Measurements from ENCODE around the gene TRIM8. TPM values are rescaled to one million over a fixed set of nuclear protein-coding genes. Genes with fewer than 3 reads are reported as not detected.

TRIM8 gene
- total RNA-seq (35.2 TPM), polyA plus RNA-seq (ENCODE audit: insufficient read depth in 1 of 8, insufficient read length in 8 of 8, low replicate concordance in 1 of 8) (10 to 100 TPM; 71.1 to 96.6 (median 80.3) TPM)
- long read RNA-seq, donor 1, full-length matches to known transcripts, result 6 of 6 reads
- long read RNA-seq, donor 1, partial matches to known transcripts, result 0 of 6 reads
- long read RNA-seq, donor 1, other reads (novel, unspliced or antisense), result 0 of 6 reads
- long read RNA-seq, donor 2, full-length matches to known transcripts, result 2 of 2 reads
- long read RNA-seq, donor 2, partial matches to known transcripts, result 0 of 2 reads
- long read RNA-seq, donor 2, other reads (novel, unspliced or antisense), result 0 of 2 reads
- long read RNA-seq, donor 3, full-length matches to known transcripts, result 22 of 22 reads
- long read RNA-seq, donor 3, partial matches to known transcripts, result 0 of 22 reads
- long read RNA-seq, donor 3, other reads (novel, unspliced or antisense), result 0 of 22 reads
- long read RNA-seq, donor 4, full-length matches to known transcripts, result 15 of 40 reads
- long read RNA-seq, donor 4, partial matches to known transcripts, result 25 of 40 reads
- long read RNA-seq, donor 4, other reads (novel, unspliced or antisense), result 0 of 40 reads
- long read RNA-seq, donor 5, full-length matches to known transcripts, result 28 of 28 reads
- long read RNA-seq, donor 5, partial matches to known transcripts, result 0 of 28 reads
- long read RNA-seq, donor 5, other reads (novel, unspliced or antisense), result 0 of 28 reads
- long read RNA-seq, donor 6, full-length matches to known transcripts, result 24 of 24 reads
- long read RNA-seq, donor 6, partial matches to known transcripts, result 0 of 24 reads
- long read RNA-seq, donor 6, other reads (novel, unspliced or antisense), result 0 of 24 reads
- long read RNA-seq, donor 7, full-length matches to known transcripts, result 13 of 13 reads
- long read RNA-seq, donor 7, partial matches to known transcripts, result 0 of 13 reads
- long read RNA-seq, donor 7, other reads (novel, unspliced or antisense), result 0 of 13 reads
- long read RNA-seq, donor 8, full-length matches to known transcripts, result 3 of 3 reads
- long read RNA-seq, donor 8, partial matches to known transcripts, result 0 of 3 reads
- long read RNA-seq, donor 8, other reads (novel, unspliced or antisense), result 0 of 3 reads
- long read RNA-seq, donor 9, full-length matches to known transcripts, result 12 of 12 reads
- long read RNA-seq, donor 9, partial matches to known transcripts, result 0 of 12 reads
- long read RNA-seq, donor 9, other reads (novel, unspliced or antisense), result 0 of 12 reads
- long read RNA-seq, donor 10, full-length matches to known transcripts, result 10 of 10 reads
- long read RNA-seq, donor 10, partial matches to known transcripts, result 0 of 10 reads
- long read RNA-seq, donor 10, other reads (novel, unspliced or antisense), result 0 of 10 reads
- long read RNA-seq, donor 11, full-length matches to known transcripts, result 8 of 8 reads
- long read RNA-seq, donor 11, partial matches to known transcripts, result 0 of 8 reads
- long read RNA-seq, donor 11, other reads (novel, unspliced or antisense), result 0 of 8 reads

- no peaks in the 10 kb centered on the region for H3K9me3 ChIP-seq (replicated peaks; ENCODE audit: control insufficient read depth, low read depth, low read length)
- WGBS (ENCODE audit: insufficient coverage), result under 1% methylated on average over 80 of the region's 80 CpGs
- no peaks in the 10 kb centered on the region for H3K27me3 ChIP-seq (ENCODE audit: control insufficient read depth, insufficient read depth, low read length)
- peak within 1 kb of the TSS; percentile 99 for H3K27ac ChIP-seq (ENCODE audit: low read length)
- H3K4me3 ChIP-seq (ENCODE audit: low read length), result peak within 1 kb of the TSS; percentile 68
- peaks cover 35% of the 10 kb centered on the region for H3K4me1 ChIP-seq (ENCODE audit: control insufficient read depth, insufficient read depth, low read length)
- H3K36me3 ChIP-seq (ENCODE audit: control insufficient read depth, insufficient read depth, low read length), result peaks cover 22% of the 10 kb centered on the region
- DNase-seq, result peak; percentile 68
Measured at GRCh38 chr10:102644066-102644645, at the start of gene TRIM8. Gene TRIM8 (plus strand): TSS chr10:102644479. CDS start chr10:102644618, 139 bp downstream.

DNA sequence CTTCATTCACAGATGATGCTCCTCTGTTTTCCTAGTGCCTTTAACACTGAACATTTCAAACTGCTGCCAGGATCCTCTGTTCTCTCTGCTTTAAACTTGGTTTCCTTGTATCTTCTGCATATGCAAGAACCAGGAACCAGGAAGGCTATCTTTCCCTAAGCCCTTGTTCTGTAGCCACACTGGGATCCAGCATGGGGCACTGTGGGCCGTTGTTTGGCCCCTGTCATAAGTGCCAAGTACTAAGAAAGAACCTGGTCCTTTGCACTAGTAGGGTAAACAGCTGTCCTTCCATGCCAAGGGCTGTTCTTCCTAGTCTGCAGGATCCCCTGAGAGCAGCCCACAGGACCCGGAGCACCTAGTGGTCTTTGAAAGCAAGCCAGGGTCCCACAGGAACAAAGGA, 49.0 kb upstream of the TRIM8 start:
- H3K27ac ChIP-seq (ENCODE audit: low read length), result no peak overlapping the region
- H3K4me3 ChIP-seq (ENCODE audit: low read length), result no peak overlapping the region
- peaks cover 61% of the 10 kb centered on the region for H3K36me3 ChIP-seq (ENCODE audit: control insufficient read depth, insufficient read depth, low read length)
- H3K4me1 ChIP-seq (ENCODE audit: control insufficient read depth, insufficient read depth, low read length), result peaks cover 36% of the 10 kb centered on the region
- H3K9me3 ChIP-seq (replicated peaks; ENCODE audit: control insufficient read depth, low read depth, low read length), result no peaks in the 10 kb centered on the region
- DNase-seq, result no peak
- H3K27me3 ChIP-seq (ENCODE audit: control insufficient read depth, insufficient read depth, low read length), result no peaks in the 10 kb centered on the region
- 69% methylated on average over 2 of the region's 2 CpGs for WGBS (ENCODE audit: insufficient coverage)

DNA sequence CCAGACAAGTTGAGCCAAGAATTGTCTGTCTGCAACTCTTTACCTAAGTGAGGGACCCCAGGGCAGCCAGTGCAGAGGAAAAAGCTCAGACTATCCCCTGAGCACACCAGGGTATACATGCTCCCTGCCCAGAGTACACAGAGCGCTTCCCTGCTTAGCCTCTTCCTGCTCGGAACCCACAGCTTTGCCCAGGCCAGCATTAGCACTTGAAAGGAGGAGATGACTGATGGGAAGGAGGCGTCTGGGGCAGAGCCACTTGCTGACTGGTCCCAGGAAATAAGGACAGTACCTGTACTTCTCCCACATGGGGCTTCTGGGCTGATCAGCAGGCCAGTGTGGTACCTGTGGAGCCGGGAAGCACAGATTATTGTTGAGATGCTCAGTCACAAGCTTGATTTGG, 48.4 kb upstream of the TRIM8 start:
- Histone ChIP-seq H3K4me3 (ENCODE audit: low read length) (no peak overlapping the region), H3K4me1 (ENCODE audit: control insufficient read depth, insufficient read depth, low read length) (peaks cover 42% of the 10 kb centered on the region), H3K27me3 (ENCODE audit: control insufficient read depth, insufficient read depth, low read length) (no peaks in the 10 kb centered on the region), H3K9me3 (replicated peaks; ENCODE audit: control insufficient read depth, low read depth, low read length) (no peaks in the 10 kb centered on the region), H3K27ac (ENCODE audit: low read length) (no peak overlapping the region), H3K36me3 (ENCODE audit: control insufficient read depth, insufficient read depth, low read length) (peaks cover 62% of the 10 kb centered on the region)
- no peak for DNase-seq
- 89% methylated on average over 3 of the region's 4 CpGs for WGBS (ENCODE audit: insufficient coverage)

- no CpG with 5 or more reads among the region's 3 CpGs for WGBS (ENCODE audit: insufficient coverage)
- H3K9me3 ChIP-seq (replicated peaks; ENCODE audit: control insufficient read depth, low read depth, low read length), result no peaks in the 10 kb centered on the region
- peaks cover 44% of the 10 kb centered on the region for H3K4me1 ChIP-seq (ENCODE audit: control insufficient read depth, insufficient read depth, low read length)
- H3K27ac ChIP-seq (ENCODE audit: low read length), result peak overlapping the region; percentile 37
- H3K27me3 ChIP-seq (ENCODE audit: control insufficient read depth, insufficient read depth, low read length), result no peaks in the 10 kb centered on the region
- H3K4me3 ChIP-seq (ENCODE audit: low read length), result no peak overlapping the region
- DNase-seq, result peak; percentile 69
- H3K36me3 ChIP-seq (ENCODE audit: control insufficient read depth, insufficient read depth, low read length), result peaks cover 67% of the 10 kb centered on the region
Measured at GRCh38 chr10:102596506-102596971, 47.7 kb upstream of the TRIM8 start.

DNA sequence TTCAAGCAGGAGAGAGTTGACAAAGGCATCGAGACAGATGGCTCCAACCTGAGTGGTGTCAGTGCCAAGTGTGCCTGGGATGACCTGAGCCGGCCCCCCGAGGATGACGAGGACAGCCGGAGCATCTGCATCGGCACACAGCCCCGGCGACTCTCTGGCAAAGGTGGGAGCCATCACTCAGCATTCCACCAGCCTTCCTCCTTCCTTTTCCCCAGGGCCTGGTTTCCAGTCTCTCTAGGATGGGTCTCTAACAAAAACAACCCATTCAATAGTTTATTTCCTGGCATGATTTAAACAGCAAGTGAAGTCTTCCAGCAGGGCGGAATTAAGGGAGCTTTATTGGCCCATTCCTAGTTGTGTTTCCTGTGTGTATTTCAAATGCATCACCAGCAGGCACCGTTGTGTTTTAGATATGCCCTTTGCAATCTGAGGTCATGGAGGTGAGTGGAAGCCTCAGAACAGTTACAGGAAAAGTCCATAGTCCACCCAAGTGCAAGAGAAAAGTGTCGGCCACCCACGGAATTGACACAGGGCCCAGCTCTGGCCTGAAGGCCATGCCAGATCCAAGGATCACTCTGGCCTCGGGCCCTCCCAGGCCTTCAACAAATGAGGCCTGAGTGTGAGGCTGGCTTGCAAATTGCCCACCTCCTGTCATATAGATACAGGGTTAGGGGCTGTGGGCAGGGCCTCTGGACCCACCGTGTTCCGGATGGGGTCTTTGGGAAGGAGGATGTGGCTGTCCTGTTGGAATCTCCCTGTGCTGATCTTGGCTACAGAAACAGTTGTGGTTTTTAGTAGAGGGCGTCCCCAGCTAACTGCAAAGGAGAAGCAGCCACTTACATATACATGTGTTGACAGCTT, 46.9 kb upstream of the TRIM8 start:
- Histone ChIP-seq H3K4me1 (ENCODE audit: control insufficient read depth, insufficient read depth, low read length) (peaks cover 44% of the 10 kb centered on the region), H3K9me3 (replicated peaks; ENCODE audit: control insufficient read depth, low read depth, low read length) (no peaks in the 10 kb centered on the region), H3K27me3 (ENCODE audit: control insufficient read depth, insufficient read depth, low read length) (no peaks in the 10 kb centered on the region), H3K4me3 (ENCODE audit: low read length) (no peak overlapping the region), H3K36me3 (ENCODE audit: control insufficient read depth, insufficient read depth, low read length) (peaks cover 72% of the 10 kb centered on the region), H3K27ac (ENCODE audit: low read length) (peak overlapping the region; percentile 47)
- WGBS (ENCODE audit: insufficient coverage), result 47% methylated on average over 9 of the region's 16 CpGs
- no peak for DNase-seq

GRCh38 chr10:102598243-102598642, 46.0 kb upstream of the TRIM8 start:
- 75% methylated on average over 5 of the region's 8 CpGs for WGBS (ENCODE audit: insufficient coverage)
- Histone ChIP-seq H3K36me3 (ENCODE audit: control insufficient read depth, insufficient read depth, low read length) (peaks cover 72% of the 10 kb centered on the region), H3K27ac (ENCODE audit: low read length) (no peak overlapping the region), H3K4me3 (ENCODE audit: low read length) (no peak overlapping the region), H3K9me3 (replicated peaks; ENCODE audit: control insufficient read depth, low read depth, low read length) (no peaks in the 10 kb centered on the region), H3K4me1 (ENCODE audit: control insufficient read depth, insufficient read depth, low read length) (peaks cover 51% of the 10 kb centered on the region), H3K27me3 (ENCODE audit: control insufficient read depth, insufficient read depth, low read length) (no peaks in the 10 kb centered on the region)
- DNase-seq, result no peak

GRCh38 chr10:102599565-102600327, 44.5 kb upstream of the TRIM8 start:
- Histone ChIP-seq H3K36me3 (ENCODE audit: control insufficient read depth, insufficient read depth, low read length) (peaks cover 70% of the 10 kb centered on the region), H3K27ac (ENCODE audit: low read length) (peak overlapping the region; percentile 78), H3K27me3 (ENCODE audit: control insufficient read depth, insufficient read depth, low read length) (no peaks in the 10 kb centered on the region), H3K4me1 (ENCODE audit: control insufficient read depth, insufficient read depth, low read length) (peaks cover 64% of the 10 kb centered on the region), H3K9me3 (replicated peaks; ENCODE audit: control insufficient read depth, low read depth, low read length) (no peaks in the 10 kb centered on the region), H3K4me3 (ENCODE audit: low read length) (no peak overlapping the region)
- 26% methylated on average over 3 of the region's 7 CpGs for whole genome bisulfite sequencing (ENCODE audit: insufficient coverage)
- no peak for DNase-seq

DNA sequence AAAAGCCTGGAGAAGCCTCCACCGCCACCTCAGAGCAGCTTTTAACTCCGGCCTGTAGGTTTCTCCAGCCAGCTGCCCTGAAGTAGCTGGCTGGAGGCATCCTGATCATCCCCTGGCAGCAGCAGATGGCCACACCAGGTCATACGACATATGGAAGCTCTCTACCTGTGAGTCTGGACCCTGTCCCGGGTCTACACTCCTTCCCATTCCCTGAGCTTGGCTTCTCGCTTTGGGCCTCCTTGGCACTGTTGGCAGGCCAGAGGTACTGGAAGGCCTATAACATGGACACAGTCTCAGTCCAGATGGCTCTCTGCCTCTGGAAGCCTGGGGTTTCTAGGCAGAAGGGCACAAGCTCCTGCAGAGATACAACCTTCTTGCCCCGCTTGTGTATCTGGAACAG, 43.5 kb upstream of the TRIM8 start:
- Histone ChIP-seq H3K4me3 (ENCODE audit: low read length) (no peak overlapping the region), H3K9me3 (replicated peaks; ENCODE audit: control insufficient read depth, low read depth, low read length) (no peaks in the 10 kb centered on the region), H3K27me3 (ENCODE audit: control insufficient read depth, insufficient read depth, low read length) (no peaks in the 10 kb centered on the region), H3K4me1 (ENCODE audit: control insufficient read depth, insufficient read depth, low read length) (peaks cover 63% of the 10 kb centered on the region), H3K36me3 (ENCODE audit: control insufficient read depth, insufficient read depth, low read length) (peaks cover 65% of the 10 kb centered on the region), H3K27ac (ENCODE audit: low read length) (peak overlapping the region; percentile 40)
- WGBS (ENCODE audit: insufficient coverage), result 72% methylated on average over 6 of the region's 6 CpGs
- no peak for DNase-seq
